Mesodermal cell (in vitro differentiated cells): ENCODE data around the gene SH3BGRL2.

ENCODE experiments used
- H3K27ac ChIP-seq: 2 replicates; pipeline ENCODE4 v1.7.0; 2013; ENCODE audit warnings: mild to moderate bottlenecking, low read depth, low read length, moderate library complexity; ENCODE audit not compliant: severe bottlenecking
- H3K36me3 ChIP-seq: 2 replicates; pipeline ENCODE4 v1.7.1; 2013; ENCODE audit warnings: mild to moderate bottlenecking, low read length, moderate library complexity; ENCODE audit not compliant: control insufficient read depth, insufficient read depth
- H3K4me1 ChIP-seq: one replicate; pipeline ENCODE4 v1.7.1; 2013; ENCODE audit warnings: mild to moderate bottlenecking, low read length; ENCODE audit not compliant: insufficient read depth, control insufficient read depth, poor library complexity, severe bottlenecking
- H3K4me3 ChIP-seq: 2 replicates; pipeline ENCODE4 v1.7.0; 2013; ENCODE audit warnings: low read length, control low read depth, mild to moderate bottlenecking; ENCODE audit not compliant: insufficient read depth, poor library complexity, severe bottlenecking; ENCODE audit errors: extremely low read depth
- H3K9me3 ChIP-seq: 2 replicates; pipeline ENCODE4 v1.7.1; 2013; ENCODE audit warnings: mild to moderate bottlenecking, low read length, moderate library complexity; ENCODE audit not compliant: control insufficient read depth
- WGBS, 2 experiments: methylation state at CpG; one replicate each; pipeline ENCODE4 v1.1.5; 2013; ENCODE audit warnings: missing lambda C conversion rate in 2 of 2; ENCODE audit not compliant: insufficient coverage in 2 of 2; 5-methylcytosine and 5-hydroxymethylcytosine counted together

Gene SH3BGRL2

GRCh38 chr6:79604583-79605037 lies 26.5 kb upstream of the SH3BGRL2 start:
- Histone ChIP-seq H3K4me1 (peaks cover 14% of the 10 kb centered on the region), H3K27ac (no peak overlapping the region), H3K36me3 (no peaks in the 10 kb centered on the region), H3K9me3 (no peaks in the 10 kb centered on the region), H3K4me3 (no peak overlapping the region)
- WGBS, 2 experiments, result 100% methylated on average over 2 of the region's 4 CpGs; no CpG with 5 or more reads in 1 of the 2 experiments

- Histone ChIP-seq H3K4me3 (no peak overlapping the region), H3K9me3 (no peaks in the 10 kb centered on the region), H3K4me1 (peaks cover 14% of the 10 kb centered on the region), H3K27ac (no peak overlapping the region), H3K36me3 (no peaks in the 10 kb centered on the region)
- WGBS, 2 experiments, result 96 to 100% methylated on average over 2 of the region's 3 CpGs
These were observed 26.1 kb upstream of the SH3BGRL2 start for GRCh38 chr6:79605061-79605460.

- no peak overlapping the region for H3K4me3 ChIP-seq
- H3K4me1 ChIP-seq, result peaks cover 10% of the 10 kb centered on the region
- H3K27ac ChIP-seq, result no peak overlapping the region
- H3K36me3 ChIP-seq, result no peaks in the 10 kb centered on the region
- WGBS, 2 experiments, result 100% methylated on average over 1 of the region's 4 CpGs
- H3K9me3 ChIP-seq, result no peaks in the 10 kb centered on the region
These were observed 25.0 kb upstream of the SH3BGRL2 start for GRCh38 chr6:79605968-79606764.

GRCh38 chr6:79607000-79607399 lies 24.1 kb upstream of the SH3BGRL2 start:
- no peak overlapping the region for H3K27ac ChIP-seq
- H3K36me3 ChIP-seq, result no peaks in the 10 kb centered on the region
- H3K4me3 ChIP-seq, result no peak overlapping the region
- WGBS, 2 experiments, result no CpG with 5 or more reads among the region's 3 CpGs
- H3K9me3 ChIP-seq, result no peaks in the 10 kb centered on the region
- H3K4me1 ChIP-seq, result peaks cover 10% of the 10 kb centered on the region

GRCh38 chr6:79608334-79609224 lies 22.6 kb upstream of the SH3BGRL2 start:
- H3K27ac ChIP-seq, result no peak overlapping the region
- 93 to 97% methylated on average over 3 of the region's 3 CpGs for WGBS, 2 experiments
- H3K4me1 ChIP-seq, result peaks cover 5% of the 10 kb centered on the region
- H3K36me3 ChIP-seq, result no peaks in the 10 kb centered on the region
- no peaks in the 10 kb centered on the region for H3K9me3 ChIP-seq
- no peak overlapping the region for H3K4me3 ChIP-seq

GRCh38 chr6:79609225-79609595 lies 21.9 kb upstream of the SH3BGRL2 start:
- H3K27ac ChIP-seq, result no peak overlapping the region
- H3K36me3 ChIP-seq, result no peaks in the 10 kb centered on the region
- H3K9me3 ChIP-seq, result no peaks in the 10 kb centered on the region
- H3K4me3 ChIP-seq, result no peak overlapping the region
- WGBS, 2 experiments, result 85 to 92% methylated on average over 3 of the region's 3 CpGs
- peaks cover 4% of the 10 kb centered on the region for H3K4me1 ChIP-seq

- Histone ChIP-seq H3K36me3 (no peaks in the 10 kb centered on the region), H3K27ac (no peak overlapping the region), H3K4me3 (no peak overlapping the region), H3K9me3 (no peaks in the 10 kb centered on the region), H3K4me1 (no peaks in the 10 kb centered on the region)
- WGBS, 2 experiments, result 87 to 98% methylated on average over 1 to 3 of the region's 5 CpGs
These were observed 20.7 kb upstream of the SH3BGRL2 start for GRCh38 chr6:79610306-79611009.

- no peaks in the 10 kb centered on the region for H3K36me3 ChIP-seq
- H3K9me3 ChIP-seq, result no peaks in the 10 kb centered on the region
- no peaks in the 10 kb centered on the region for H3K4me1 ChIP-seq
- H3K27ac ChIP-seq, result no peak overlapping the region
- no peak overlapping the region for H3K4me3 ChIP-seq
- no CpG with 5 or more reads among the region's 2 CpGs for WGBS, 2 experiments
These were observed 18.7 kb upstream of the SH3BGRL2 start for GRCh38 chr6:79612457-79612856.

- Histone ChIP-seq H3K4me1 (no peaks in the 10 kb centered on the region), H3K27ac (no peak overlapping the region), H3K4me3 (no peak overlapping the region), H3K9me3 (no peaks in the 10 kb centered on the region), H3K36me3 (no peaks in the 10 kb centered on the region)
- WGBS, 2 experiments, result 65 to 88% methylated on average over 1 to 2 of the region's 2 CpGs
These were observed 18.2 kb upstream of the SH3BGRL2 start for GRCh38 chr6:79612918-79613317.

- H3K9me3 ChIP-seq, result no peaks in the 10 kb centered on the region
- no peaks in the 10 kb centered on the region for H3K36me3 ChIP-seq
- no peak overlapping the region for H3K27ac ChIP-seq
- H3K4me1 ChIP-seq, result no peaks in the 10 kb centered on the region
- 79 to 100% methylated on average over 2 to 4 of the region's 6 CpGs for WGBS, 2 experiments
- no peak overlapping the region for H3K4me3 ChIP-seq
These were observed 17.2 kb upstream of the SH3BGRL2 start for GRCh38 chr6:79613912-79614311.
